IMR-90 (cell line): Measurements from ENCODE around the gene FAM83C. TPM values are rescaled to one million over a fixed set of nuclear protein-coding genes. Genes with fewer than 3 reads are reported as not detected.

ENCODE experiments used
- ATAC-seq: fragments of 200-7000 bp; cut with Tn5 transposase; 2 replicates; pipeline ENCODE4 v1.9.1; 2020; ENCODE audit warnings: low read depth, mild to moderate bottlenecking, moderate library complexity
- BruUV-seq: library from RNA; stranded (reverse); fragments of 400-500 nt; replicated peaks from 2 replicates; lab custom pipeline; 2021; lab: Mats Ljungman, UMichigan
- CTCF ChIA-PET: fragments of 300-600 bp; formaldehyde crosslinking; extraction: SDS; loops from one replicate; lab custom pipeline; 2021; ENCODE audit warnings: antibody characterized with exemption; lab: Yijun Ruan, JAX
- POLR2A ChIA-PET: fragments of 300-600 bp; sonication (Branson Sonifier 250); formaldehyde crosslinking; loops from one replicate; lab custom pipeline; 2022; ENCODE audit warnings: antibody characterized with exemption; ENCODE audit not compliant: unreplicated experiment; lab: Charles Lee
- DNase-seq: peaks from one replicate; pipeline ENCODE4 v3.0.0; 2013
- H2AFZ ChIP-seq: replicated peaks from 2 replicates; pipeline ENCODE3; 2013; ENCODE audit warnings: low read length, mild to moderate bottlenecking; ENCODE audit not compliant: poor library complexity
- H2AK5ac ChIP-seq: 2 replicates; pipeline ENCODE4 v1.6.1; 2013; ENCODE audit warnings: low read depth, low read length, inconsistent platforms
- H2AK9ac ChIP-seq: replicated peaks from 2 replicates; pipeline ENCODE3; 2013; ENCODE audit warnings: mild to moderate bottlenecking, low read depth, low read length, moderate library complexity; ENCODE audit not compliant: poor library complexity
- H2BK120ac ChIP-seq: 2 replicates; pipeline ENCODE4 v1.6.1; 2013; ENCODE audit warnings: low read depth, low read length, inconsistent platforms
- H2BK15ac ChIP-seq: 3 replicates; pipeline ENCODE4 v1.6.1; 2013; ENCODE audit warnings: low read depth, low read length, inconsistent platforms
- H2BK20ac ChIP-seq: 2 replicates; pipeline ENCODE4 v1.6.1; 2013; ENCODE audit warnings: low read depth, mild to moderate bottlenecking, inconsistent platforms, low read length, moderate library complexity
- H2BK5ac ChIP-seq: 2 replicates; pipeline ENCODE4 v1.6.1; 2013; ENCODE audit warnings: mild to moderate bottlenecking, low read depth, low read length, inconsistent platforms; ENCODE audit not compliant: poor library complexity, severe bottlenecking
- H3K14ac ChIP-seq: replicated peaks from 2 replicates; pipeline ENCODE4 v1.6.1; 2013; ENCODE audit warnings: low read depth, low read length, inconsistent platforms
- H3K18ac ChIP-seq: 2 replicates; pipeline ENCODE4 v1.6.1; 2013; ENCODE audit warnings: low read depth, low read length, control low read depth
- H3K23ac ChIP-seq: 2 replicates; pipeline ENCODE4 v1.6.1; 2013; ENCODE audit warnings: low read depth, low read length, inconsistent platforms
- H3K27ac ChIP-seq: 2 replicates; pipeline ENCODE4 v1.5.1; 2013; ENCODE audit warnings: mild to moderate bottlenecking, control low read depth, low read length; ENCODE audit not compliant: insufficient read depth
- H3K27me3 ChIP-seq: 2 replicates; pipeline ENCODE4 v1.6.1; 2013; ENCODE audit warnings: low read length; ENCODE audit not compliant: control insufficient read depth, insufficient read depth
- H3K36me3 ChIP-seq: 2 replicates; pipeline ENCODE4 v1.6.1; 2013; ENCODE audit warnings: low read length, mixed read lengths; ENCODE audit not compliant: control insufficient read depth, insufficient read depth
- H3K4ac ChIP-seq: 2 replicates; pipeline ENCODE4 v1.6.1; 2013; ENCODE audit warnings: low read depth, low read length, inconsistent platforms
- H3K4me1 ChIP-seq: 2 replicates; pipeline ENCODE4 v1.6.1; 2013; ENCODE audit warnings: low read length, mixed read lengths; ENCODE audit not compliant: control insufficient read depth, insufficient read depth
- H3K4me2 ChIP-seq: 2 replicates; pipeline ENCODE4 v1.6.1; 2013; ENCODE audit warnings: low read depth, mild to moderate bottlenecking, control low read depth, low read length, moderate library complexity
- H3K4me3 ChIP-seq: 2 replicates; pipeline ENCODE4 v1.5.1; 2013; ENCODE audit warnings: low read depth, mild to moderate bottlenecking, control low read depth, low read length, moderate library complexity; ENCODE audit not compliant: insufficient read depth
- H3K56ac ChIP-seq: 2 replicates; pipeline ENCODE4 v1.6.1; 2013; ENCODE audit warnings: low read length, inconsistent platforms; ENCODE audit not compliant: insufficient read depth; ENCODE audit errors: extremely low read depth
- H3K79me1 ChIP-seq, 2 experiments: 2 replicates each; pipeline ENCODE4 v1.6.1; 2013; ENCODE audit warnings: low read length in 2 of 2, inconsistent platforms in 1 of 2, low read depth in 1 of 2
- H3K9ac ChIP-seq: 2 replicates; pipeline ENCODE4 v1.6.1; 2013; ENCODE audit warnings: low read depth, low read length, control low read depth
- H3K9me1 ChIP-seq: 2 replicates; pipeline ENCODE4 v1.6.1; 2013; ENCODE audit warnings: low read length, inconsistent platforms; ENCODE audit not compliant: insufficient read depth
- H3K9me3 ChIP-seq: 2 replicates; pipeline ENCODE4 v1.6.1; 2013; ENCODE audit warnings: low read length; ENCODE audit not compliant: control insufficient read depth, insufficient read depth
- H4K20me1 ChIP-seq: 2 replicates; pipeline ENCODE4 v1.6.1; 2013; ENCODE audit warnings: low read length, inconsistent platforms; ENCODE audit not compliant: insufficient read depth
- H4K5ac ChIP-seq: 2 replicates; pipeline ENCODE4 v1.6.1; 2013; ENCODE audit warnings: mild to moderate bottlenecking, low read depth, low read length, control low read depth
- H4K8ac ChIP-seq, 2 experiments: 2 replicates each; pipeline ENCODE4 v1.6.1; 2013; ENCODE audit warnings: low read depth in 2 of 2, low read length in 2 of 2, control low read depth in 1 of 2, inconsistent platforms in 1 of 2
- H4K91ac ChIP-seq: 2 replicates; pipeline ENCODE4 v1.6.1; 2013; ENCODE audit warnings: low read depth, low read length, inconsistent platforms; ENCODE audit not compliant: insufficient read depth
- CHD1 ChIP-seq: IDR thresholded peaks from 2 replicates; pipeline ENCODE4 v1.6.1; 2012; ENCODE audit warnings: low read depth, low read length, improper control_type of control experiment
- CTCF ChIP-seq: conservative IDR thresholded peaks from 2 replicates; pipeline ENCODE4 v1.5.1; 2012; ENCODE audit warnings: mild to moderate bottlenecking, low read depth, low read length, improper control_type of control experiment
- ELK1 ChIP-seq: fragments of 150-350 bp; IDR thresholded peaks from 2 replicates; pipeline ENCODE4 v1.6.1; 2016; ENCODE audit warnings: low read depth, mild to moderate bottlenecking, low read length, moderate library complexity, borderline replicate concordance
- FOS ChIP-seq: fragments of 150-350 bp; IDR thresholded peaks from 2 replicates; pipeline ENCODE4 v1.6.1; 2016; ENCODE audit warnings: low read depth, low read length
- MAFK ChIP-seq: IDR thresholded peaks from 2 replicates; pipeline ENCODE4 v1.6.1; 2012; ENCODE audit warnings: low read depth, low read length, improper control_type of control experiment
- MAZ ChIP-seq: IDR thresholded peaks from 2 replicates; pipeline ENCODE4 v1.6.1; 2012; ENCODE audit warnings: low read depth, mild to moderate bottlenecking, low read length, improper control_type of control experiment, moderate library complexity, borderline replicate concordance
- MXI1 ChIP-seq: IDR thresholded peaks from 2 replicates; pipeline ENCODE4 v1.6.1; 2012; ENCODE audit warnings: low read depth, mild to moderate bottlenecking, low read length, moderate library complexity, borderline replicate concordance
- NFE2L2 ChIP-seq: fragments of 150-350 bp; IDR thresholded peaks from 2 replicates; pipeline ENCODE4 v1.6.1; 2016; ENCODE audit warnings: low read depth, mild to moderate bottlenecking, low read length
- RAD21 ChIP-seq: IDR thresholded peaks from 2 replicates; pipeline ENCODE4 v1.6.1; 2012; ENCODE audit warnings: low read length, improper control_type of control experiment
- RCOR1 ChIP-seq: IDR thresholded peaks from 2 replicates; pipeline ENCODE4 v1.6.1; 2012; ENCODE audit warnings: mild to moderate bottlenecking, low read length, improper control_type of control experiment; ENCODE audit not compliant: insufficient replicate concordance
- RFX5 ChIP-seq: IDR thresholded peaks from 2 replicates; pipeline ENCODE4 v1.8.0; 2012; ENCODE audit warnings: low read depth, mild to moderate bottlenecking, low read length, moderate library complexity
- SMC3 ChIP-seq: fragments of 150-350 bp; IDR thresholded peaks from 2 replicates; pipeline ENCODE4 v1.6.1; 2016; ENCODE audit warnings: low read depth, mild to moderate bottlenecking, antibody characterized with exemption, low read length, moderate library complexity
- WGBS, 2 experiments: methylation state at CpG; one replicate each; pipeline versions ENCODE4 v1.1.5 to v1.1.7; 2013; ENCODE audit warnings: missing lambda C conversion rate in 2 of 2; ENCODE audit not compliant: insufficient read length in 1 of 2; ENCODE audit errors: extremely low coverage in 2 of 2; 5-methylcytosine and 5-hydroxymethylcytosine counted together
- dilution Hi-C: fragments of 300-500 bp; cut with HindIII; formaldehyde crosslinking; loops from one replicate; pipeline ENCODE4 v1.14.3; 2018; ENCODE audit warnings: low sequenced_read_pairs; ENCODE audit not compliant: unreplicated experiment
- in situ Hi-C: fragments of 300-500 bp; cut with MboI; formaldehyde crosslinking; loops from 3 replicates; pipeline ENCODE4 v1.14.3; 2019; ENCODE audit warnings: low sequenced_read_pairs, inconsistent platforms, mixed read lengths
- intact Hi-C: fragments of 100-400 bp; cut with micrococcal nuclease; formaldehyde crosslinking; loops from 2 replicates; pipeline ENCODE4 v1.10.0; 2022
- polyA plus RNA-seq, 3 experiments: library from polyadenylated mRNA; depleted of rRNA; stranded (reverse); fragments of >200 nt; gene quantifications; 2 replicates each; pipeline ENCODE4 v1.2.3, GENCODE V29; 2012; ENCODE audit warnings: low replicate concordance in 1 of 3
- total RNA-seq: library from RNA; depleted of rRNA; stranded (reverse); fragments of >200 nt; gene quantifications from 2 replicates; pipeline ENCODE4 v1.2.3, GENCODE V29; 2012
- TF ChIP-seq, protein P1 (sequence below): fragments of 150-350 bp; IDR thresholded peaks from 2 replicates; pipeline ENCODE4 v1.6.1; 2017; ENCODE audit warnings: mild to moderate bottlenecking, antibody characterized with exemption, low read length, low read depth

The FAM83C gene
- total and polyA plus RNA-seq, 2 of the 4 experiments (the other 2 are of a cell fraction): 0.02 TPM; not detected in 1

DNA sequence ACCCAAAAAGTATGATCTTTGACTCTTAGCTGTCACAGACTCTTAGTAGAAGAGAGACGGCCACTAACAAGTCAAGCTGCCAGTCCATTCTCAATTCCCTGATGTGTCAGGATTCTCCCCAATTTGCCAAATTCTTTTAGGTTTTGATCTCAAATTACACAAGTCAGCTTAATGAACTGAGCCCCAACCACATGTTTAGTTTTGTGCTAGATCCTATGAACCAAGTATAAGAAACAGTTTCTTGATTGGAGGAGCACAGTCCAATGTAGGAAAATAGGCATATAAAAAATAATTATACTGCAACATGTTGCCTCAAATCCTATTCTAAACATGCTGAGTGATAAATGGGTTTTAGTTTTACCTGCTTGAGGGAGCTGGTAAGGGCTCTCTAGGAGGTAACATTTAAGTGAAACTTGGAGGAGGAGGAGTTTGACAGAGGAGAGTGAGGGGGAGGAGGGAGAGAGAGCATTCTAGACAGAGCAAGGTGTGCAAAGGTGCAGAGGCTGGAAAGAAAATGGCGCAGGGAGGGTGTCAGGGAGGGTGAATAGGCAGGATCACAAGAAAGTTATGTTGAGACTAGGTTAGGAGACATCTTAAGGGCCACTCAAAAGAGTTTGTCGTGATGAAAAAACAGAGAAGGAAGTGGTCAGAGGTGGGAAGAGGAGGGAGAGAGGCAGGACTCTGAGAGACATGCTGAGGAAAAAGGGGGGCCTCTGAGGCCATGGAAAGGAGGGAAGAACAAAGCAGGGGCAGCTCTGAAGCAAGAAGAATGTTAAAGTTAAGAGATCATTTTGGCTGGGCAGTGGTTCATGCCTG, 22.8 kb upstream of the FAM83C start:
- peak overlapping the region; percentile 93 for H2BK15ac ChIP-seq
- intact Hi-C loops (no loop called here), in situ Hi-C loops (no loop called here), dilution Hi-C loops (no loop called here)
- H3K14ac ChIP-seq: peak overlapping the region; percentile 79
- H3K4me2 ChIP-seq: no peak overlapping the region
- peaks cover 44% of the 10 kb centered on the region for H3K4me1 ChIP-seq
- H3K36me3 ChIP-seq: no peaks in the 10 kb centered on the region
- peak overlapping the region; percentile 86 for H3K4ac ChIP-seq
- H2AK9ac ChIP-seq: peak overlapping the region; percentile 17
- no peak overlapping the region for H3K9ac ChIP-seq
- ATAC-seq (no peak), DNase-seq (no peak)
- H4K91ac ChIP-seq: peak overlapping the region; percentile 94
- H3K23ac ChIP-seq: peak overlapping the region; percentile 71
- H2AK5ac ChIP-seq: peak overlapping the region; percentile 95
- peak overlapping the region; percentile 96 for H2BK120ac ChIP-seq
- H4K20me1 ChIP-seq: no peaks in the 10 kb centered on the region
- H4K8ac ChIP-seq: peak overlapping the region; percentile 58 to 94; a peak in 3 of 4 replicates
- peak overlapping the region; percentile 78 for H4K5ac ChIP-seq
- H3K9me1 ChIP-seq: peaks cover 41% of the 10 kb centered on the region
- H3K27me3 ChIP-seq: no peaks in the 10 kb centered on the region
- peak overlapping the region; percentile 89 for H2BK20ac ChIP-seq
- WGBS, 2 experiments: 84% methylated on average over 2 of the region's 3 CpGs; no CpG with 5 or more reads in 1 of the 2 experiments
- H2BK5ac ChIP-seq: peak overlapping the region; percentile 89
- no peaks in the 10 kb centered on the region for H3K9me3 ChIP-seq
- ChIA-PET POLR2A (no interaction called here), CTCF (interaction anchor here (0.6 to 1.0 kb wide), 3 partner anchors 10 to 132 kb away, joined by 3 to 5 read pairs (median 3); no protein-coding TSS in a partner anchor)
- H3K4me3 ChIP-seq: no peak overlapping the region
- H3K56ac ChIP-seq: 0 out of 2 replicates have a peak overlapping the region, but pooled peaks have one; percentile 38
- H3K27ac ChIP-seq: peak overlapping the region; percentile 90
- H2AFZ ChIP-seq: no peak overlapping the region
- H3K18ac ChIP-seq: peak overlapping the region; percentile 87
- H3K79me1 ChIP-seq: peaks cover 0 to 46% of the 10 kb centered on the region in 2 experiments; a peak in 2 of 4 replicates
- BruUV-seq: no TSS peak
- no peak for TF ChIP-seq RCOR1
- no peak for TF ChIP-seq CTCF
- TF ChIP-seq ELK1: no peak
- TF ChIP-seq, protein P1, sequence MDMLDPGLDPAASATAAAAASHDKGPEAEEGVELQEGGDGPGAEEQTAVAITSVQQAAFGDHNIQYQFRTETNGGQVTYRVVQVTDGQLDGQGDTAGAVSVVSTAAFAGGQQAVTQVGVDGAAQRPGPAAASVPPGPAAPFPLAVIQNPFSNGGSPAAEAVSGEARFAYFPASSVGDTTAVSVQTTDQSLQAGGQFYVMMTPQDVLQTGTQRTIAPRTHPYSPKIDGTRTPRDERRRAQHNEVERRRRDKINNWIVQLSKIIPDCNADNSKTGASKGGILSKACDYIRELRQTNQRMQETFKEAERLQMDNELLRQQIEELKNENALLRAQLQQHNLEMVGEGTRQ: no peak
- TF ChIP-seq MAFK: no peak
- TF ChIP-seq SMC3: no peak
- TF ChIP-seq MAZ: no peak
- no peak for TF ChIP-seq CHD1
- no peak for TF ChIP-seq RAD21
- no peak for TF ChIP-seq MXI1
- TF ChIP-seq NFE2L2: no peak
- TF ChIP-seq FOS: no peak
- no peak for TF ChIP-seq RFX5
